HCT116 (cell line): ENCODE results near the gene SPACA5B. TPM values are rescaled to one million over a fixed set of nuclear protein-coding genes. Genes with fewer than 3 reads are reported as not detected.

Source experiments
- ATAC-seq: fragments of 200-7000 bp; cut with Tn5 transposase; 2 replicates; pipeline ENCODE4 v1.9.1; 2020; ENCODE audit warnings: mild to moderate bottlenecking, moderate library complexity
- BruUV-seq: library from RNA; stranded (reverse); fragments of 400-500 nt; replicated peaks from 2 replicates; lab custom pipeline; 2021; lab: Mats Ljungman, UMichigan
- CTCF ChIA-PET: fragments of 300-600 bp; sonication (Branson Sonifier 250); formaldehyde crosslinking; loops from one replicate; lab custom pipeline; 2021; ENCODE audit warnings: antibody characterized with exemption; lab: Charles Lee
- POLR2A ChIA-PET: fragments of 300-600, 350-600 bp; sonication (Branson Sonifier 250); formaldehyde crosslinking; loops from one replicate; lab custom pipeline; 2021; ENCODE audit warnings: antibody characterized with exemption; lab: Charles Lee
- RAD21 ChIA-PET, 2 experiments: fragments of 300-600 bp; sonication (Branson Sonifier 250); formaldehyde crosslinking; loops; one replicate each; lab custom pipeline; 2023; ENCODE audit warnings: low total read pairs in 2 of 2; ENCODE audit not compliant: uncharacterized antibody in 2 of 2, unreplicated experiment in 2 of 2, low non-redundant PET in 1 of 2; lab: Charles Lee
- DNase-seq: peaks from one replicate; pipeline ENCODE4 v3.0.0-alpha.2; 2010; ENCODE audit warnings: low read depth, low spot score
- H2AFZ ChIP-seq: fragments of 200-600 bp; shearing (Covaris generic), sonication (generic); 2 replicates; pipeline ENCODE4 v1.6.1; 2017; ENCODE audit warnings: low read depth, mixed run types, mixed read lengths, antibody characterized with exemption, low read length; ENCODE audit not compliant: poor library complexity, severe bottlenecking
- H3K27ac ChIP-seq: 2 replicates; pipeline ENCODE4 v1.5.1; 2012; ENCODE audit warnings: low read depth, low read length
- H3K27me3 ChIP-seq: fragments of 200-600 bp; sonication (generic); 2 replicates; pipeline ENCODE4 v1.6.1; 2016; ENCODE audit warnings: mixed run types, low read length, mixed read lengths; ENCODE audit not compliant: insufficient read depth
- H3K36me3 ChIP-seq, 2 experiments: fragments of 200-500 bp in 1 of 2; fragments of 200-600 bp in 1 of 2; sonication (Bioruptor generic) in 1 of 2; sonication (generic) in 1 of 2; 2 replicates each; pipeline versions ENCODE4 v1.5.1 to v1.6.1; 2014 to 2016; ENCODE audit warnings: low read length in 2 of 2, inconsistent platforms in 1 of 2, mixed read lengths in 1 of 2, mixed run types in 1 of 2; ENCODE audit not compliant: insufficient read depth in 2 of 2, control insufficient read depth in 1 of 2
- H3K4me1 ChIP-seq, 2 experiments: fragments of 200-600 bp in 1 of 2; sonication (generic) in 1 of 2; 2 replicates each; pipeline versions ENCODE4 v1.5.1 to v1.6.1; 2012 to 2017; ENCODE audit warnings: low read length in 2 of 2, inconsistent platforms in 1 of 2, mild to moderate bottlenecking in 1 of 2, mixed read lengths in 1 of 2, mixed run types in 1 of 2, moderate library complexity in 1 of 2; ENCODE audit not compliant: insufficient read depth in 2 of 2, control insufficient read depth in 1 of 2
- H3K4me2 ChIP-seq: fragments of 200-600 bp; sonication (generic); 2 replicates; pipeline ENCODE4 v1.6.1; 2017; ENCODE audit warnings: mixed run types, low read length, mixed read lengths
- H3K4me3 ChIP-seq, 2 experiments: fragments of 200-600 bp in 1 of 2; sonication (generic) in 1 of 2; replicated peaks in 1 of 2; 2 replicates each; pipeline ENCODE4 v1.5.1; 2011 to 2016; ENCODE audit warnings: low read length in 2 of 2, control low read depth in 1 of 2, low read depth in 1 of 2, mild to moderate bottlenecking in 1 of 2, mixed read lengths in 1 of 2, mixed run types in 1 of 2
- H3K79me2 ChIP-seq: fragments of 200-600 bp; sonication (generic); 2 replicates; pipeline ENCODE4 v1.6.1; 2017; ENCODE audit warnings: mild to moderate bottlenecking, mixed run types, low read length, moderate library complexity, mixed read lengths; ENCODE audit not compliant: insufficient read depth
- H3K9ac ChIP-seq: fragments of 200-600 bp; sonication (generic); 2 replicates; pipeline ENCODE4 v1.6.1; 2016; ENCODE audit warnings: low read length, mixed read lengths
- H3K9me2 ChIP-seq: fragments of 200-600 bp; sonication (generic), shearing (Covaris generic); 2 replicates; pipeline ENCODE4 v1.6.1; 2017; ENCODE audit warnings: mixed run types, mild to moderate bottlenecking, moderate library complexity; ENCODE audit not compliant: insufficient read depth
- H3K9me3 ChIP-seq, 2 experiments: fragments of 200-500 bp in 1 of 2; fragments of 200-600 bp in 1 of 2; sonication (Bioruptor generic) in 1 of 2; sonication (generic) in 1 of 2; 2 replicates each; pipeline ENCODE4 v1.6.1; 2014 to 2017; ENCODE audit warnings: low read length in 2 of 2, mixed read lengths in 2 of 2, inconsistent platforms in 1 of 2, low read depth in 1 of 2, mild to moderate bottlenecking in 1 of 2, mixed run types in 1 of 2, moderate library complexity in 1 of 2; ENCODE audit not compliant: control insufficient read depth in 1 of 2, insufficient read depth in 1 of 2
- H4K20me1 ChIP-seq: fragments of 200-600 bp; sonication (generic), shearing (Covaris generic); 2 replicates; pipeline ENCODE4 v1.6.1; 2017; ENCODE audit warnings: mixed run types, mild to moderate bottlenecking, moderate library complexity; ENCODE audit not compliant: insufficient read depth
- ATF3 ChIP-seq: IDR thresholded peaks from 2 replicates; pipeline ENCODE4 v1.6.1; 2012
- CBX3 ChIP-seq: IDR thresholded peaks from 2 replicates; pipeline ENCODE4 v1.6.1; 2012; ENCODE audit warnings: low read depth
- CEBPB ChIP-seq: IDR thresholded peaks from 2 replicates; pipeline ENCODE4 v1.6.1; 2012; ENCODE audit warnings: low read depth
- EZH2 ChIP-seq: fragments of 200-600 bp; sonication (generic); IDR thresholded peaks from 2 replicates; pipeline ENCODE4 v1.6.1; 2017; ENCODE audit warnings: antibody characterized with exemption, mixed run types
- FOSL1 ChIP-seq: IDR thresholded peaks from 2 replicates; pipeline ENCODE4 v1.6.1; 2012; ENCODE audit warnings: low read depth
- POLR2AphosphoS5 ChIP-seq: IDR thresholded peaks from 2 replicates; pipeline ENCODE4 v1.6.1; 2011; ENCODE audit warnings: mild to moderate bottlenecking, low read depth, low read length, moderate library complexity
- RAD21 ChIP-seq: IDR thresholded peaks from 2 replicates; pipeline ENCODE4 v1.6.1; 2012; ENCODE audit warnings: low read depth, mild to moderate bottlenecking
- REST ChIP-seq: IDR thresholded peaks from 2 replicates; pipeline ENCODE4 v1.6.1; 2012; ENCODE audit warnings: low read depth
- SP1 ChIP-seq: IDR thresholded peaks from 2 replicates; pipeline ENCODE4 v1.6.1; 2012; ENCODE audit warnings: low read depth
- SRF ChIP-seq: IDR thresholded peaks from 2 replicates; pipeline ENCODE4 v1.6.1; 2012; ENCODE audit warnings: low read depth
- TCF7L2 ChIP-seq: IDR thresholded peaks from 2 replicates; pipeline ENCODE4 v1.7.0; 2011; ENCODE audit warnings: borderline replicate concordance, inconsistent platforms; ENCODE audit not compliant: insufficient read depth, insufficient read length; ENCODE audit errors: extremely low read depth
- YY1 ChIP-seq: IDR thresholded peaks from 2 replicates; pipeline ENCODE4 v1.6.1; 2011; ENCODE audit warnings: low read length, low read depth, moderate library complexity, mild to moderate bottlenecking; ENCODE audit not compliant: insufficient replicate concordance; ENCODE audit errors: extremely low read depth
- ZNF274 ChIP-seq: fragments of 200-500 bp; sonication (Bioruptor generic); IDR thresholded peaks from 2 replicates; pipeline ENCODE4 v1.6.1; 2014; ENCODE audit warnings: mild to moderate bottlenecking, low read depth, low read length, inconsistent platforms
- intact Hi-C: fragments of 100-400 bp; cut with micrococcal nuclease; formaldehyde crosslinking; loops from 2 replicates; pipeline ENCODE4 v1.10.0; 2022
- total RNA-seq: library from RNA; stranded (reverse); gene quantifications from one replicate; pipeline ENCODE4 v1.2.1, GENCODE V29; 2021; ENCODE audit not compliant: unreplicated experiment

The SPACA5B gene
- total RNA-seq, 1 experiment from 2014 or later = not detected

GRCh38 chrX:48086082-48086481, 44.3 kb upstream of the SPACA5B start:
- ChIA-PET RAD21 (no interaction called here), POLR2A (no interaction called here), CTCF (no interaction called here)
- DNase-seq (peak; percentile 8), ATAC-seq (no peak)
- no TSS peak for BruUV-seq
- H3K27ac ChIP-seq = no peak overlapping the region
- H3K79me2 ChIP-seq = no peaks in the 10 kb centered on the region
- H3K4me1 ChIP-seq = no peaks in the 10 kb centered on the region
- no peak overlapping the region for H3K4me2 ChIP-seq
- TF ChIP-seq ZNF274 (no peak), FOSL1 (no peak), CBX3 (no peak), POLR2AphosphoS5 (no peak), YY1 (no peak), SRF (peak; percentile 89), RAD21 (no peak), CEBPB (peak; percentile 53; the same call in 1 of the 2 replicates), SP1 (peak; percentile 16; the same call in 1 of the 2 replicates)
- H2AFZ ChIP-seq = no peak overlapping the region
- no peak overlapping the region for H3K4me3 ChIP-seq
- H3K9me3 ChIP-seq = no peaks in the 10 kb centered on the region
- no peak overlapping the region for H3K9ac ChIP-seq
- H3K36me3 ChIP-seq = no peaks in the 10 kb centered on the region
- intact Hi-C loops = no loop called here
- no peaks in the 10 kb centered on the region for H3K27me3 ChIP-seq
- H3K9me2 ChIP-seq = no peaks in the 10 kb centered on the region
- no peaks in the 10 kb centered on the region for H4K20me1 ChIP-seq

- H3K79me2 ChIP-seq = no peaks in the 10 kb centered on the region
- H3K27me3 ChIP-seq = no peaks in the 10 kb centered on the region
- H4K20me1 ChIP-seq = no peaks in the 10 kb centered on the region
- CTCF ChIA-PET = no interaction called here
- H2AFZ ChIP-seq = no peak overlapping the region
- RAD21 ChIA-PET = no interaction called here
- no peak overlapping the region for H3K9ac ChIP-seq
- intact Hi-C loops = no loop called here
- POLR2A ChIA-PET = no interaction called here
- no TSS peak for BruUV-seq
- H3K4me3 ChIP-seq = no peak overlapping the region
- no peak overlapping the region for H3K27ac ChIP-seq
- no peak for TF ChIP-seq EZH2
- no peak for TF ChIP-seq ATF3
- no peak for TF ChIP-seq ZNF274
- no peak for TF ChIP-seq CEBPB
- TF ChIP-seq YY1 = no peak
- no peak for TF ChIP-seq TCF7L2
- no peak for TF ChIP-seq REST
- no peaks in the 10 kb centered on the region for H3K36me3 ChIP-seq
- no peaks in the 10 kb centered on the region for H3K9me3 ChIP-seq
- ATAC-seq (no peak), DNase-seq (no peak)
- no peaks in the 10 kb centered on the region for H3K9me2 ChIP-seq
- H3K4me1 ChIP-seq = no peaks in the 10 kb centered on the region
- no peak overlapping the region for H3K4me2 ChIP-seq
These were observed 40.3 kb upstream of the SPACA5B start for GRCh38 chrX:48090123-48090522.
